Hematopoietic multipotent progenitor cell treated with erythropoietin and hydrocortisone succinate and interleukin-3 and kit ligand, for 4 days (in vitro differentiated cells): ENCODE results near the gene COL20A1.
"Not testable (repeated sequence)": the region's sequence is repeated elsewhere in the genome, so short reads cannot be mapped to it uniquely, and the experiment has no call there.

Experiments used
- DNase-seq: peaks from one replicate; pipeline ENCODE4 v3.0.0-alpha.2; 2015

COL20A1 gene

DNA sequence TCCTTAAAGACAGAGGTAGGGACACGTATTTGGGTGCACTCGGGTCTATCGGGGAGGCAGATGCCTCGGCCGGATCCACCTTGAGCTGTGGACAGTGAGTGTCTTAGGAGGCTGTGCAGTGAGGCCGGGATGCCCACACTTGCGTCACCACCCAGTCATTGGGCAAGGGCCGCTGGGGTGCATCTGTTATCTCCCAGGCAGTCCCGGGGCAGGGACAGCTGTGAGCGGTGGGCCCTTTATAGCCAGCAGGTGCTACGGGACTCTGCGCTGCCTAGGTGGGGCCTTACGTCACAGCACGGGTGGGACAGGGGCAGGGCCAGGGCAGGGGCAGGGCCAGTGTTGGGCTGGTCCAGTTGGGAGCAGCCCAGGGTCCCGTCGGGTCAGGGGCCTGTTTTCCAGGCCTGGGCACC, 689 bp upstream of the COL20A1 start:
- DNase-seq = no peak

DNA sequence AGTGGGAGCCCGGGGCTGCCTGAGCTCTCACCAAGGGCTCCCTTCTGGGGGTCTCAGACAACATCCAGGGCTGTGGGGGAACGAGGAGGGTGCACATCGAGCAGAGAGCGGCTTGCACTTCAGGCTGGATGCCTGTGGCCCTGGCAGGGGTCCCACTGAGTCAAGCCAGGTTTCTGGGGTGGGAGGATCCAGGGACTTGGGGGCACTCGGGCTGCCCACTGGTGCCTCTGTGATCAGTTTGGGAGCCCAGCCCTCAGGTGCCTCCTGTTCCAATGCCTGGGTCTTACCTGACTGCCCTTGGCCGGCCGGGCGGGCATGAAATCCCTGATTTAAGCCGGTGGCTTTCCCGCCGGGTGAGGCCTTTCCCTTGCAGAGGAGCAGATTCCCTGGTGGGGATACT, 470 bp downstream of the COL20A1 start:
- no peak for DNase-seq

DNA sequence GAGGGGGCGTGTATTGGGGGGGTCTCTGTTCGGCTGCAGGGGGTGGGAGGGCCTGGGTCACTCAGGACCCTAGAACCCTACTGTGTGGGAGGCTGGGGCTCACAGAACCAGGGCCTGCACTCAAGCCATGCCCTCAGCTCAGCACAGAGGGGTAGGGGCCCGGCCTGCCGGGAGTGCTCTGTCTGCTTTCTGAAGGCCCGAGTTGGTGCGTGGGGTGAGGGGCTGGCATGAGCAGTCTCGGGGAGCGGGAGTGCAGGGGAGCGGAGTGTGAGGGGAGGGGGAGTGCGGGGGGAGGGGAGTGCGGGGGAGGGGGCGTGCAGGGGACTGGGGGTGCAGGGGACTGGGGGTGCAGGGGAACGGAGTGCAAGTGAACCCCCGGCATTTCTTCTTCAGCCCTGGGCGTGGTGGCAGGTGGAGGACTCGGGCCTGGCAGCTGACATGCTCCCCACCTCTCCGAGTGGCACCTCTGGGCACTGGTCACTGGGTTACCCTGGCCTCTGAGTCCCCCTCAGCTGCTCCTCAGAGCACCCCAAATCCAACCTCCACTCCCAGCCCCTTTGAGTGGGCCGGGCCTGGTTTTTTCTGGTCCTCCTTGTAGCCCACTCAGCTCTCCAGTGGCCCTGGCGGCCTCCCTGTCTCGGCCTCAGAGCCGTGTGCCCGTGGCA, 1.0 kb downstream of the COL20A1 start:
- no peak for DNase-seq

DNA sequence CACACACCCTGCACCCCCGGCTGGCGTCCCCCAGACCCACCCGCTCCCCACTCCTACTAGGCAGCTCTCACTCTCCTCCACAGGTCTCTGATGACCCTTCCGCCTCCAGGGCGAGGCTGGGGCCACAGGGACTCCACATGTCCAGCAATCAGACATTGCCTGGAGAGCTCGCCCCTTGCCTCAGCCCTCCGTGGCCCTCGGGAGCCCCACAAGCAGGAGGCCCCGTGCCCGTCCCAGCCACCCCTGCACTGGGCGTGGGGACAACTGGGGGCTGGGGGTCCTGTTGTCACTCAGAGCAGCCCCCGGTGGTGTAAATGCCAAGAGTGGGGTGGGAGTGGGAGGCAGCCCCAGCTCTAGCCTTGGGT, 1.5 kb downstream of the COL20A1 start:
- no peak for DNase-seq

DNA sequence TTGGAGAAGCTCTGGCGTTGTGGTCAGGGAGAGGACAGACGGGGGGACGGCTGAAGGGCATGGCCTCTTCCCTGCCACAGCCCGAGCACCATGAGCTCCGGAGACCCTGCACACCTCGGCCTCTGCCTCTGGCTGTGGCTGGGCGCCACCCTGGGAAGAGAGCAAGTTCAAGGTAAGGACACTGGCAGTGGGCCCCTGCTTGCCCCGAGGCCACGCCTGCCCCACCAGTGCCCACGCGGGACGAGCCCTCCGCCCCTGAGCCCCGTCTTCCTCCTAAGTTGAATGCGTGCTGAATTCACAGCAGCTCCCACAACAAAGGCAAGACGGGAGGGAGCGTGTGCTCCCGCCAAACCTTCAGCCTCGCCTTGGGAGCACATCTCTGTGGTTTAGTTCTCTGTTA, 2.0 kb downstream of the COL20A1 start:
- DNase-seq = no peak

DNA sequence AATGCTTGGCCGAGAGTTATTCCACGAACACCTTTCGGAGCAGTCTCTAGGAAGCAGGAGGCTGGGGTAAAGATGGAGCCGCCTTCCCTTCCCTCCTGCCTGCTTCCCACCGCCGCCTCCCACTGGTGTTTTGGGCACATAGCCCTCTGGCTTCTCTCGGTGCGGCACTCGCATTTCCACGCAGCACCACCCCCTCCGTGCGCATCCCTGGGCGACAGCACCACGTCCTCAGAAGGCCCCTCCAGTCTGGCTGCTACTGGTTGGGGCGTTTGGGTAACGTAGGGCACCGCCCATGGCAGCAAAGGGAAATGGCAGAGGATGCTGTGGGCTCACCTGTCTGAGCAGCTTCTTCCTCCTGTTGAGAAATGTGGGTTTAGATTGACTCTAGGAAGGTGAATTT, 2.4 kb downstream of the COL20A1 start:
- DNase-seq = no peak

DNA sequence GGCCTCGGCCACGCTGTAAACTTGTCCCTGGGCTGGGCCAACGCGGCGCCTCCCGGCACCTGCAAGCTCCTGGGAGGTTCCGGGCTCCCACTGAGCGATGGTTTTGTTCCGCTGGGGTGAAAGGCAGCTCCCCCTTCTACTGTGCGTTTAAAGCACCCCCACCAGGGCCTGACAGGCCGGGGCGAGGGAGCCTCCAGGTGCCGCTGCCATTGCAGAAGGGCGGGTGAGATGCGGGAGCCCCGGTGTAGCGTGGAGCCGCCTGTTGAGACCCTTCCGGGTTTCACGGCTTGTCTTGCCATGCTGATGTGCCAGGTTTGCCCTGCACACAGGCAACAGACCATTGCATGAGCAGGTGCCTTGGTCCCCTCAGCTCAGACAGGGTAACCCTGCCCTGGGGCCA, 2.9 kb downstream of the COL20A1 start:
- DNase-seq = no peak

DNA sequence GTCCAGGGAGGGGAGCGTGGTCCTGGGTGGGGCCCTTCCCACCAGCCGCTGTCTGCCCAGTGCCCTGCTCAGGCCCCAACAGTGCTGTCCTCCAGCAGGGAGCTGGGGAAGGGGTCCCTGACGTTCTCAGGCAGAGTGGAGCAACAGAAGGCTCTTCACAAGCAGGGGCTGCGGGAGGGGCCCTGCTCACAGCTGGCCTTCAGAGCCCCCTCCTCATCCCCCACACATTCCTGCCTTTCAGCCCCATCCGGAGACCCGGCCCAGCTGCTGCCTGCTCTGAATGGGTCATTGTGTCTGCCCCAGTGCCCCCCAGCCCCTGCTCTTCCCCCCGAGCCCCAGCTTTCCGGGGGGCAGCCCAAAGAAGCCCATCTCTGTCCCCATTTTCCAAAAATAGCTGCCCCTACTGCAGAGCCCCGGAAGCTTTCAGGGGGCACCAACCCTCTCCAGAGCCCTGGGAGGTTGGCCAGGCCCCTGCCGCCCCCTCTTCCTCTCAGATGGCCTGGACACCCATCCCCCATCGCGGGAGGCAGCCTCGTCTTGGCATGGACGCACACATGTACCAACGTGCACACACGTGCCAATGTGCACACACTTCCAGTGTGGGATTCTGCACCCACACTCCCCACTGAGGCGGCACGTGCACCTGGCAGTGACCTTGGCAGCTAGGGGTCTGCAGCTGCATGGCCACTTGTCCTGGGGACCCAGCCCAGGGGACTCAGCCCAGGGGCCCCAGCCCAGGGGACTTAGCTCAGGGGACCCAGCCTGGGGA, 3.7 kb downstream of the COL20A1 start:
- no peak for DNase-seq

DNA sequence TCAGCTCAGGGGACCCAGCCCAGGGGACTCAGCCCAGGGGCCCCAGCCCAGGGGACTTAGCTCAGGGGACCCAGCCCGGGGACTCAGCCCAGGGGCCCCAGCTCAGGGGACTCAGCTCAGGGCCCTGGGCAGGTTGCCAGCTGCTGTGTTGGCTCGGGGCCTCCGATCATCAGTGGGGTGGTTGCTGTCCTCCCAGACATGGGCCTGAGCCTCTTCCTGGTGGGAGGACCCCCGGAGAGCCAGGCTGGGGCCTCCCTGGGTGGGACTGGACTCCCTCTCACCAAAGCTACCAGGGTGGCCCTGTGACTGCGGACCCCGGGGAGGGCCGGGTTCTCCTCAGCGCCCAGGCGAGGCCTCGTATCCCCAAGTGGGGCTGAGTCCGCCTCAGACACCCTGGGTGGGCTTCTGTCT, 4.4 kb downstream of the COL20A1 start:
- DNase-seq = no peak

DNA sequence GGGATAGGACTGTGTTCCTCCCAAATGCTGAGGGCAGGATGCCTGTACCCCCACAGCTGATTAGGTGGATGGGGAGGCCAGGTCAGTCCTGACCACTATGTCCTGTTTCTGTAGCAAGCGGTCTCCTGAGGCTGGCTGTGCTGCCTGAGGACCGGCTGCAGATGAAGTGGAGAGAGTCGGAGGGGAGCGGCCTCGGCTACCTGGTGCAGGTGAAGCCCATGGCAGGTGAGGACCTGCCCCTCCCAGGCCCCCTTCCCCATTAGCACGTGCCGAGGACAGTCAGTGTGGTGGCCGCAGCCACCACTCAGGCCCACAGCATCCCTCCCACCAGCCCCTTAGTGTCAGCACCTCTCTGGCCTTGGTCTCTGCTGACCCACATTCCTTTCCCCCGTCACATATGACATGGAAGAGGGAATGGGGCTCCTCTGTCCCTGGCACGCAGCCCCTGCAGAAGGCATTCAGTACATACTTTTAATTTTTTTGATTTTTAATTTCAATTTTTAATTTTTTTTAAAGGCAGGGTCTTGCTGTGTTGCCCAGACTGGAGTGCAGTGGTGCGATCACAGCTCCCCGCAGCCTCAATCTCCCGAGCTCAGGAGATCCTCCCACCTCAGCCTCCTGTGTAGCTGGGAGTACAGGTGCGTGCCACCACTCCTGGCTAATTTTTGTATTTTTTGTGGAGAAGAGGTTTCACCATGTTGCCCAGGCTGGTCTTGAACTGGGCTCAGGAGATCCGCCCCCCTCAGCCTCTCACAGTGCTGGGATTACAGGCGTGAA, 5.0 kb downstream of the COL20A1 start:
- no peak for DNase-seq

DNA sequence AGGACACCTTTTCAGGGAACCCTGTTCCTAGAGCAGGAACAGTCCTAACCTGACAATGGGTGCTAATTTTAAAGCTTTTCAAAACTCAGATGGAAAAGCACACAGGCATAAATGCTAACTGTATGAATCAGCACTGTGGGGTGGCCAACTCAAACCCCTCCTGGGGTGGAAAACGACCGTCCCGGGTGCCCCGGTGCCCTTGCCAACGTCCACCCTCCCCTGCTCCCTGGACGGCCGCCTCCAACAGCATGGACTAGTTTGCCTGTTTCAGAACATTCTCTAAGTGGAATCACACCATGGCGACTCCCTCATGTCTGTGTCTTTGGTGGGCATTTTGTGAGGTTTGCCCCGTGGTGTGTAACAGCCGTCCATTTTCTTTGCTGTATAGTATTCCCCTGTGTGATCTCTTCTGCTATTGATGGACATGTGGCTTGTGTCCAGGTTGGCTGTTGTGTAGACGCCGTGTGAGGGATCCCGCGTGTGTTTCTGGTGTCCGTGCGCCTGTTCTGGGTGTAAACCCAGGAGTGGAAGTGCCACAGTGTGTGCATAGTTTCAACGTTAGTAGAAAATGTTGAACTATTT, 5.8 kb downstream of the COL20A1 start:
- no peak for DNase-seq

DNA sequence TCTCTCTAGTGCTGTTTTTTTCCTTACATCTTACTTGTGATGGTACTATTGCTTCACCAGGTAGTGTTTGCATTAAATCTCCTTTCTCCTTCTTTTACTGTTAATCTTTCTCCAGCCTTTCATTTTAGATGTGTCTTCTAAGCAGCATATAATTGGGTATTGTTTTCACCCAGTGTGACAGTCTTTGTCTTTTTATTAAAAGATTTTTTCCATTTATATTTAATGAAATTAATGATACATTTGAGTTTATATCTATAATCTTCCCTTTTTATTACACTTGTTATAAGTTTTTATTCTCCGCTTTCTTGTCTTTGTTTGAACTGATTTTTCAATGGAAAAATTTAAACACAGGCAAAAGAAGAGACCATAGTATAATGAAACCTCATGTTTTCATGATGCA, 8.7 kb downstream of the COL20A1 start:
- DNase-seq = no peak

DNA sequence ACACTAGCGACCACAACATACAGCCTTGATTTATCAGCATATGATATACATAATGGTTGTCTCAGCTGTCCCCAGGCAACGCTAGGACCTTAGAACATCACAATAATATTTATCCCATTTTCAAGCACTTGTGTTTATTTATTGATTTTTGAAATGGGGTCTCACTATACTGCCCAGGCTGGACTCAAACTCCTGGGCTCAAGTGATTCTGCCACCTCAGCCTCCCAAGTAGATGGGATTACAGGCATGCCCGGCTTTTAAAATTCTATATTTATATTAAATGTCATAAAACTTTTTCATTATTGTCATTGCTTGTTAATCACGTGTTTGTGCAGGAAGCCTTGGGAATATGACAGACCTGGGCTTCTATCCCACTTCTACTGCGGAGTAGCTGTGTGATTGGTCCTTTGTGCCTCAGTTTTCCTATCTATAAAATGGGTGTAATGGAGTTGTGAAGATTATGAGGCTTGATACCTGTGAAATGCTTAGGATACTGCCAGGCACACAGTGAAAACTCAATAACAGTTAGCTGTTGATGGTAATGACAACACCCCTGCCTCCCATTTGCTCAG, 10.2 kb downstream of the COL20A1 start:
- DNase-seq = no peak

DNA sequence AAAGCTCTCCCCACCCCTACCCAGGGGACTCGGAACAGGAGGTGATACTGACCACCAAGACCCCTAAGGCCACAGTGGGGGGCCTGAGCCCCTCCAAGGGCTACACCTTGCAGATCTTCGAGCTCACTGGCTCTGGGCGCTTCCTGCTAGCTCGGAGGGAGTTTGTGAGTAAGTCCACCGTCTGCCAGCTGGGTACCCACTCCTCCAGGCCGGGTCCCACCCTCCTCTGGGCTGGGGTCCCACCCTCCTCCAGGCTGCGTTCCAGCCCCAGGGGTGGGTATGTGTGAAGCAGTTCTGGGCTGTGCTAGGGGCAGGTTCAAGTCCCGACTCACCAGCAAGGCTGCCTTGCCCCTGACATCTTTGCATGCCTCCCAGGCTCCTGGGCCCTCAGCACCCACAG, 12.4 kb downstream of the COL20A1 start:
- DNase-seq = no peak

DNA sequence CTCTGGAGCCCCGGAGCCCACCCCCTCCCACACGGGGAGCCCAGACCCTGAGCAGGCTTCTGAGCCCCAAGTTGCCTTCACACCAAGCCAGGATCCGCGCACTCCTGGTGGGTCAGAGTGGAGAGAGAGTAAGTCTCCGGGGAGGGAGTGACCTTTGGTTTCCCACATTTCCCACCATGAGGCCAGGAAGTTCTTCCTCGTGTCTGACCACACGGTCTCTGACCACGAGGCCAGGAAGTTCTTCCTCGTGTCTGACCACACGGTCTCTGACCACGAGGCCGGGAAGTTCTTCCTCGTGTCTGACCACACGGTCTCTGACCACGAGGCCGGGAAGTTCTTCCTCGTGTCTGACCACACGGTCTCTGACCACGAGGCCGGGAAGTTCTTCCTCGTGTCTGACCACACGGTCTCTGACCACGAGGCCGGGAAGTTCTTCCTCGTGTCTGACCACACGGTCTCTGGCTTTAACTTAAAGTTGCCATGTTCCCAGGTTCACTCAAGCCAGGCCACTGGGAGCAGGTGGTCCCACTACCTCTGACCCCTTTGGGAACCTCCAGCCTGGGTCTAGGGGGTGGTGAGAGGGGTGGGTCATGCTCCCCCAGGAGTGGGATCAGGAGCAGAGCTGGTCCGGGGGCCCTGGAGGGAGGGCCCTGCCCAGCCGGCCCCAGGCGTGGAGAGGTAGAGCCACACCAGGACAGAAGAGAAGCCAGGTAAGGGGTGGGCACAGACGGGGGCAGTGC, 13.1 kb downstream of the COL20A1 start:
- DNase-seq = not testable (repeated sequence)

DNA sequence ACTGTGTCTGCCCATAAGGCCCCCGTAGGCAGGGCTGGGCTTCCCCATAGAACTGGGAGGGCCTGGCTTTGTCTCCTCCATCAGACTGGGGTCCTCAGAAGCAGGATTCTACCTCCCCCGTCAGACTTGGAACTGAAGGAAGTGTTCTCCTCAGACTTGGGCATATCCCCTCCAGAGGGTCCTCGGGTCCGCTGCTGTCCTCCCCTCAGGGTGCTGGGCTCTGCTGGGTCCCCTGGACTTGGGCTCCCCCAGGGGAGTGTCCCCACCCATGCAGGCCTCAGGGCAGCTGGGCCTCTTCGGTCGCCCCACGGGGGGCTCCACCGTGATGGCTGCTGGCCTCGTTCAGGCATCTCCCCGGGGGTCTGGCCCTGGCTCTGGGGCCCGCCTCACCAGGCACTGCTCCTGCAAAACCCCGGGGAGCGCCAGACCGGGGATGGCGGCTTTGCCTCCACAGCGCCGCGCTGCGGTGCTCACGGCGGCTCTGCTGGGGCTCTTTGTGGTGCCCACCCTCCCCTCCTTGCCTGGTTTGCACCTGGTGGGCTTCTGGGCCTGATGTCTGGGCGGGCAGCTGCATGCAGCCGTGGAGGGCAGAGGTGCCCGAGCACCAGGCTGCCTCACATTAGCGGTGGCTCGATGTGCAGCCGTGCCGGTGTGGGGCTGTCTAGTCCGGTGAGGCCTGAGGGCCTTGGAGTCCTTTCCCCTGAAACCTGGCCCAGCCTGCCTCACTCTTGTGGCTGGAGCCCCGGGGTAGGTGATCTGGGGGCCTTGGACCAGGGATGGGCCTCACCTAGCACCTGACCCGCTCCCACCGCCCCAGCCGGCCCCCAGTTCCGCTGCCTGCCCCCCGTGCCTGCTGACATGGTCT, 13.9 kb downstream of the COL20A1 start:
- DNase-seq = no peak

DNA sequence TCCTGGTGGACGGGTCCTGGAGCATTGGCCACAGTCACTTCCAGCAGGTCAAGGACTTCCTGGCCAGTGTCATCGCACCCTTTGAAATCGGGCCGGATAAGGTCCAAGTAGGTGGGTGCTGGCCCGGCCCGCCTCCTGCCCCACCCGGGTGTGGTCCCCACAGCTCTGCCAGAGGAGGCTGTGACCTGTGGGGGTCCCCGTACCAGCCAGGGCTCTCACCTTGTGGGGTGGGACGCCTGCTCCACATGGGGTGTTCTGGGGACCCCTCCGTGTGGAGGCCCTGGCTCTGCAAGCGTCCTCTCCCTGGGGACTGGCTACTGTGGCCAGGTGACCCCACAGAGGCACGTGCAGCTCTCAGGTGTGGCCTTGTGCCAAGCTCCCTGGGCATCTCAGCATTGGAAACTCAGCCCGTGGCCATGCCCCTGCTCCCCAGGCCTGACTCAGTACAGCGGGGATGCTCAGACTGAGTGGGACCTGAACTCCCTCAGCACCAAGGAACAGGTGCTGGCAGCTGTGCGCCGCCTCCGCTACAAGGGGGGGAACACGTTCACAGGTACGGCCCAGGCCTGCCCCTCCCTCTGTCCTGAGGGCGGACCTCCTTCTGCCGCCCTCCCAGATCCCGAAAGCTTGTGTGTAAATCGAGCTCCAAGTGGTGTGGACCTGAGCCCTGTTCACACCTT, 14.7 kb downstream of the COL20A1 start:
- no peak for DNase-seq

DNA sequence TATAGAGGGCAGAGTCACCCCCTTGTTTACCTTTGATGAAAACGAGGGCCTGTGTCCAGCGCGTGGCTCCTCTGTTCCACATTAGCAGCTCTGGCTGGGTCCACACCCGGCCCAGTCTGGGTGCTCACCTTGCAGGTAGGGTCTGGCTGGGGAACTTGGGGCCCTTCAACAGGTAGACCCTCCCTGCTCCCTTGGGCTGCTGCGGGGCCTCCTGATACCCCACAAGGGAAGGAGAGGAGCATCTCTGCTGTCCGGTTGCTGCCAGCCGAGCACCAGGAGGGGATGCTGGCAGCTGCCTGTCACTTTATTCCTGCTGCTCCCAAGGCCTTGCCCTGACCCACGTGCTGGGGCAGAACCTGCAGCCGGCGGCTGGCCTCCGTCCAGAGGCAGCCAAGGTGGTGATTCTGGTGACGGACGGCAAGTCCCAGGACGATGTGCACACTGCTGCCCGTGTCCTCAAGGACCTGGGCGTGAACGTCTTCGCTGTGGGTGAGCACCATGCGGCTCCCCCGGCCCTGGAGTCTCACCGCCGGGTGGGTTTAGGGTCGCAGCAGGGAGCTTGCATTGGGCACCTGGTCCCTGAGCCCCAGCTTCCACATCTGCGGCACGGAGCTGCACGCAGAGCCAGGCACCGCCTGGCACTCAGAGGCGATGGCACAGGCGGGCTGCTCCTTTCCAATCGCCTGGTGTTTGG, 15.4 kb downstream of the COL20A1 start:
- no peak for DNase-seq

DNA sequence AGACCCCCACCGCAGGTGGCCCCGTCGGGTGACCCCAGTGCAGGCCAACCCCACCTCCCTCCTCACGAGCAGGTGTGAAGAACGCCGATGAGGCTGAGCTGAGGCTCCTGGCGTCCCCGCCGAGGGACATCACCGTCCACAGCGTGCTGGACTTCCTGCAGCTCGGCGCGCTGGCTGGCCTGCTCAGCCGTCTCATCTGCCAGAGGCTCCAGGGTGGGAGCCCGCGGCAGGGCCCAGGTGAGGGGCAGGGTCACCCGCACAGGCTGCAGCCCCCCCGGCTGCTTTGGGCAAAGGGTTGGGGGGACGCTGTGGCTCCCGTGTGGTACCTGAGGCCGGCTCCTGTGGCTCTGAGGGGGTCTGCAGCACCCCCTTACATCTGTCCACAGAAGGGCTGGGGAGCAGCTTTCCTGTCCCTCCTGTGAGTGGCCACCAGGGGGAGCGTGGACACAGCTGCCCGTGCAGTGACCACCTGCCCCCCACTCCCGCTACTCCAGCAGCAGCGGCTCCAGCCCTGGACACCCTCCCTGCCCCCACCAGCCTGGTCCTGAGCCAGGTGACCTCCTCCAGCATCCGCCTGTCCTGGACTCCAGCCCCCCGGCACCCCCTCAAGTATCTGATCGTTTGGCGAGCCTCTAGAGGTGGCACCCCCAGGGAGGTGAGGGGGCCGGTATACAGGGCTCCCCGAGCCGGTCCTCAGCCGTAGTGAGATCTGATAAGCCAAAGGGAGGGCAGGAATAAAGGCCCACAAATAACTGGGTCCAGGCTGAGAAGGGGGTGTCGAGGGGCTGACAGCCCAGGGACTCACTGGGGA, 16.5 kb downstream of the COL20A1 start:
- DNase-seq = peak; percentile 54
